GM23248 (cell line): ENCODE data around the gene NCK2.

Experiments
- EZH2 ChIP-seq: fragments of 200-600 bp; sonication (generic); IDR thresholded peaks from 2 replicates; pipeline ENCODE4 v1.6.1; 2018; ENCODE audit warnings: antibody characterized with exemption, mild to moderate bottlenecking; ENCODE audit not compliant: insufficient read depth, poor library complexity, severe bottlenecking
- EZH2phosphoT487 ChIP-seq: fragments of 200-600 bp; sonication (generic); IDR thresholded peaks from 2 replicates; pipeline ENCODE4 v1.6.1; 2018; ENCODE audit warnings: antibody characterized with exemption, moderate library complexity, mild to moderate bottlenecking, low read depth; ENCODE audit not compliant: insufficient read depth

DNA sequence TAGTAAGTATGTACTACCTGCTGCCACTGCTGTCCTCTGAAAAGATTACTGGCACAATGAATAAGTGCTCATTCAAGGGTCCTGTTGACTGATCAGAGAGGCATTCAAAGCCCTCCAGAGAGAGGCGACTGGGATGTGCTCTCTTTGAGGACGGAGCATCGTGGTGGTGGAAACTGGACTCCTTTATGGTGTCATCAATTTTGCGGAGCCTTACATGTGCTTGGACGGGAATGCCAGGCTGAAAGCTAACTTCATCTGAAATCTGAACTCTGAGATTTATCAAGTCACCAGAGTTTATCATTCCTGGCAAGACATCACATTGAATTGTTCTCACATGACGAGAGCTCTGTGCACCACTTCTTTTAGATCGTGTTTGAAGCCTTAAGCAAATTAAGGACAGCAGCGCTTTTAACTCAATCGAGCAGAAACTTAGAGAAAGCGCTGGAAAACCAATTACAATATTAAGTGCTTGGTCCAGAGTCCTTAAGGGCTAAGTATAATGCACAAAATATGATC lies 138.3 kb downstream of the NCK2 start:
- TF ChIP-seq EZH2phosphoT487, result no peak
- TF ChIP-seq EZH2, result no peak
